GM21360 (cell line): Measurements from ENCODE around the gene CYP11A1.

Source experiments
- ATAC-seq: cut with Tn5 transposase; IDR thresholded peaks from one replicate; pipeline ENCODE4 v1.9.1; 2021; ENCODE audit warnings: mild to moderate bottlenecking, moderate library complexity; ENCODE audit not compliant: unreplicated experiment

CYP11A1 gene

GRCh38 chr15:74306781-74307217 is 60.6 kb downstream of the CYP11A1 start:
- ATAC-seq, result no peak

- ATAC-seq, result no peak
Observed at GRCh38 chr15:74305687-74306086, 61.8 kb downstream of the CYP11A1 start.

GRCh38 chr15:74304431-74304830 is 63.0 kb downstream of the CYP11A1 start:
- ATAC-seq, result no peak

- no peak for ATAC-seq
Observed at GRCh38 chr15:74303741-74304309, 63.6 kb downstream of the CYP11A1 start.

- no peak for ATAC-seq
Observed at GRCh38 chr15:74302821-74303359, 64.6 kb downstream of the CYP11A1 start.

GRCh38 chr15:74301583-74302361 is 65.7 kb downstream of the CYP11A1 start:
- ATAC-seq, result no peak

- no peak for ATAC-seq
Observed at GRCh38 chr15:74300057-74300795, 67.2 kb downstream of the CYP11A1 start.

- ATAC-seq, result no peak
Observed at GRCh38 chr15:74297887-74298286, 69.6 kb downstream of the CYP11A1 start.

GRCh38 chr15:74295800-74296199 is 71.6 kb downstream of the CYP11A1 start:
- no peak for ATAC-seq

GRCh38 chr15:74294010-74294409 is 73.4 kb downstream of the CYP11A1 start:
- ATAC-seq, result no peak

- no peak for ATAC-seq
Observed at GRCh38 chr15:74293021-74293810, 74.2 kb downstream of the CYP11A1 start.

GRCh38 chr15:74291101-74292071 is 76.1 kb downstream of the CYP11A1 start:
- ATAC-seq, result no peak

- ATAC-seq, result no peak
Observed at GRCh38 chr15:74290645-74291044, 76.8 kb downstream of the CYP11A1 start.

GRCh38 chr15:74289671-74290070 is 77.8 kb downstream of the CYP11A1 start:
- no peak for ATAC-seq
